DLD1 (cell line): ENCODE measurements around the gene FADD.

Source experiments
- in situ Hi-C: cut with HindIII; loops from 2 replicates; pipeline ENCODE4 v1.10.0; 2017; ENCODE audit warnings: low sequenced_read_pairs

Gene FADD

DNA sequence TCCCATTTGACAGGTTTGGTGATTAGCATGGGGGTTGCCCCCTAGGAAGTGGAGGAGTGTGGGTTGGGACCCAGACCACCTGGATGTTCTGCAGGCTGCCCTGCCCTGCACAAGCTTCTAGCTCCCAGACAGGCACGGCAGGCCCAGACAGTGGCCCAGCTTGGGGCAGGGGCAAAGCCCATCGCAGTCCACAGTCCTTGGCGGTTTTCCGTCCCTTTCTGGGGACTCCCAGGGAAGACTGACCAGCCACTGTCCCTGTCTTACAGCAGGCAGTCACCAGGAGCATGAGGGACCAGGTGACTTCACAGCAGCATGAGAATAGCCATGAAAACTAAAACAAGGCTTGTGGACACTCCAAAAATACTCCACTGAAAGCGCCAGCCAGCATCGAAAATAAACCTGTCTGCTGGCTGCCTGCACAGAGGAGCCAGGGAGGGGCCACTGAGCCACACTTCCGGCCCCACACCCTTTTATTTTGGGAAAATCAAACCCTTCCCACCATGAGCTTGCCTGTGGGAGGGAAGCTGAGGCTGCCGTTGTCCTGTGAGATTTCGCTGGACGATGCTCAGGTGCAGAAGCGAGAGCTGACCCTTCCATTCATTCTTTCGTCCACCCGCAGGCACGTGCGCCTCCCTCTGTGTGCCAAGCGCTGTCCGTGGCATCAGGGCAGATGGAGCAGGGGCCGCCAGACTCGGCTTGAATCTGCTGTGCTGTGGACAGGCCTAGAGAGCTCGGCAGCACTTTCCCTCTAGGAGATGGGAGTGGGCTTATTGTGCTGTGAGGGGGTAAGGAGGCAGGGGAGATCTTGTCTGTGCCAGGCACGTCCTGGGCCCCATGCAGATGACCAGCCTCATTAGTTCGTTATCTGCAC is 28.0 kb downstream of the FADD start:
- in situ Hi-C loops = no loop called here

DNA sequence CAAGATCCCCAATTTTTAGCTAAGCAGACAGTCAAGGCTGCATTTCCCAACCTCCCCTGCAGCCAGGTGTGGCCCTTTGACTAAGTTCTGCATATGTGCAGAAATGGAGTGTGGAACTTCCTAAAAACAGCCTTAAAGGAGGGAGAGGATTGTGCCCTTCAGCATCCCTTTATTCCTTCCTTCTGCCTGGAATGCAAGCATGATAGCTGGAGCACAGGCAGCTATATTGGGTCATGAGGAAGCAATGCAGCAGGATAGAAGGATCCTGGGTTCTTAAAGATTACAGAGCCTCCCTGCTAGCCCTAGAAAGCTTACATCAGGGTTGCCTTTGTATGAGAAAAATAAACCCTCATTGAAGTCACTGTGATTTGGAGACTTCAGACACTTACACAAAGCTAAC is 29.9 kb downstream of the FADD start:
- in situ Hi-C loops = no loop called here

DNA sequence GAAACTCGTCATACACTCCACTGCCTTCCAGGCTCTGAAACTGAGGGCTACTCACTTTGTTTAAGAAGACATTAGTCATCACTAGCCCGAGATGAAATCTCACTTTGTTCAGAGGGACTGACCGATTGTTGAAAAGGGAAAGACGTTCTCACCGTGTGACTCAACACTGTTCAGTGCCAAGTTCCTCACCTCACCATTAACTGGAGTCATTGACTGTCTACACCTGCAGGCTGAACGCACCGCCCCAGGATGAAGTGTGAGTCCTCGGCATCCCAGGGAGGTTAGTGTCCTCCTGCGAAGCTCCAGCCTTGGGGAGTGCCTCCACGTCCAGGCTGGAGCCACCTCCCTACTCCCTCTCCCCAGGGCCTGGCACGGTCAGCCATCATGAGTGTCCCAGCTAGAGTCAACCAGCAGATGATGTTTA is 30.4 kb downstream of the FADD start:
- in situ Hi-C loops = no loop called here

DNA sequence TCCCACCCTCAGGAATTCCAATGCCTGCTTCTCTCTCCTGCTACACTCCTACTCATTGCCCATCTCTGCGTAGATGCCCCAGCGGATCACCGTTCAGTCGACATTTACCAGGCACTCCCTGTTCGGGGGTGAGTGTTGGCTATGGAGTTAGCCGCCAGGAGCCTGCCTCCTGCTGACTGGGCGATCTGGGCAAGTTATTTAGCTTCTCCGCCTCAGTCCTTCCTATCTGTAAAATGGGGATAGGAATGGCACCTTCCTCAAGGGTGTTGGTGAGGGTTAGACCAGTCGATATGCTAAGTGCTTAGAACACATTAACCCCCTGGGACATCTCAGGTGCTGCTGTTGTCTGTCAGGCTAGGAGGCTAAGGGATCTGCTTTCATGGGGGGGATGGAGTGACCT is 30.9 kb downstream of the FADD start:
- in situ Hi-C loops = no loop called here

DNA sequence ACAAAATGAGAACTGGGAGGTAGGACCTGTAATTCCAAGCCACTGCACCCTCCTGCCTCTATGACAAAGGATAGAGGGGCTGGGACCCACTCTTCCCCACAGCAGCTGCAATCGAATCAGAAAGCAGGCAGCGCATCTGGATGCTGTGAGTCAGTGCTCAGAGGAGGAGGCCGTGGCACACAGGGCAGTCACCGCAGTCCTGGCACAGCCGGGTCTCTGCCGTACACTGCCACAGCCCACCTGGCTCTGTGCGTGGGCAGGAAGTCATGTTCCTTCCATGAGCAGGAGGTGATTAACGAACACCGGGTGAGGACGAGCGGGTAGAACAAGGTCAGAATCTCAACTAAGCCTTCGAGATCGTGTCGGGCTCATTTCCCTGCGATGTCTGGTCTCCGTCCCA is 37.2 kb downstream of the FADD start:
- in situ Hi-C loops = no loop called here

DNA sequence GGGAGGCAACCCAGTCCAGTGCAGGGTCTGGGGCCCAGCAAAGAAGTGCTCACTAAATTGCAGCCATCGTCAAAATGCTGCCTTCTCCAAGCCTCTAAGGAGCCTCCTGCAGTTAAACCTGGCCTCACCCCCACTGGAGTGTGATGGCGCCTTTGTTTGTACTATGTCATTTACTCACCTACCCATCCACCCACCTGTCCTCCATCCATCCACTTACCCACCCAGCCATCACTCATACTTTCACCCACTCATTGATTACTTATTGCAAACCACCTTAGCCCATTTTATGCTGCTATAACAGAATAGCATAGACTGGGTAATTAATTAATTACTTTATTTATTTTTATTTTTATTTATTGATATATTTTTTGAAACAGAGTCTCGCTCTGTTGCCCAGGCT is 38.6 kb downstream of the FADD start:
- in situ Hi-C loops = no loop called here

DNA sequence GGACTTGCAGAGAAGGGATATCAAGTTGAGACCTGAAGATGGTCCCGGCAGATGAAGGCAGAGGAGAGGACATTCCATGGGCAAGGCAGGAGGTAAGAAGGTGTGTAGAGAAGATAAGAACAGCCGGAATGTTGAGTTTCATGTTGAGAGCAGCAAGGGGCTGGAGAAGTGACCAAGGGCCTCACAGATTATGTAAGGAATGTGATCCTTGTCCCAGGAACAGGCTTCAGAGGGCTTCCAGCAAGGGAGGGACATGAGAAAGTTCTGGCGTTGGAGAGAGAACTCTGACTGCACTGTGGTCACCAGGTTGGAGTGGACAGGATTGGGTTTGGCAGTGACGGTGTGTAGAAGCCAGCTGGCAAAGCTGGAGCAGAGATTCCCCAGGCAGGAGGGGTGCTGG is 39.8 kb downstream of the FADD start:
- in situ Hi-C loops = no loop called here

DNA sequence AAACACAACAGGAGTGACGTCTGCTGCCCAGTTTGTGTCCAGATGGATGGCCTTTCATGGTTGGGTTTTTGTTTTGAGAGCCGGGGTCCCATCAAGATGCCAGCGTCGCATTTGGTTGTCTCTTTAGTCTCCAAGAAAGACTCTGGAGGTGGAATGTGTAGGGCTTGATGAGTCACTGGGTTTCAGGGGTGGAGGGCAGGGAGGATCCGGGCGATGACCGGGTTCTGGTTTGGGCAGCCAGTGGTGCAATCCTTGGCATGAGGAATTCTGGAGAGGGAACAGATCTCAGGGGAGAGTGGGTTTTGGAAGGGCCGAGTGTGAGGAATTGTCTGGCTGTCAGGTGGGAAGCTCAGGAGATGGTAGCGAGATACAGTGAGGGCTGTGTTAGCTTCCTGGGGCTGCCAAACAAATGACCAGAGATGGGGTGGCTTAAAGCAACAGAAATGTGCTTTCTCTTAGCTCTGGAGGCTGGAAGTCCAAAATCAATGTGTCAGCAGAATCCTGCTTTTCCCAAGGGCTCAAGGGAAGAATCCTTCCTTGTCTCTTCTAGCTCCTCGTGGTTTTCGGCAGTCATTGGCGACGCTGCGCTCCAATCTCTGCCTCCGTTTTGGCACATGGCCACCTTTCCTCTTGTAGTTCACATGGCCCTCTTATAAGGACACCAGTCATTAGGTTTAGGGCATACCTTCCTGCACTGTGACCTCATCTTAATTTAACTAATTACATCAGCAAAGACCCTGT is 41.0 kb downstream of the FADD start:
- in situ Hi-C loops = no loop called here

DNA sequence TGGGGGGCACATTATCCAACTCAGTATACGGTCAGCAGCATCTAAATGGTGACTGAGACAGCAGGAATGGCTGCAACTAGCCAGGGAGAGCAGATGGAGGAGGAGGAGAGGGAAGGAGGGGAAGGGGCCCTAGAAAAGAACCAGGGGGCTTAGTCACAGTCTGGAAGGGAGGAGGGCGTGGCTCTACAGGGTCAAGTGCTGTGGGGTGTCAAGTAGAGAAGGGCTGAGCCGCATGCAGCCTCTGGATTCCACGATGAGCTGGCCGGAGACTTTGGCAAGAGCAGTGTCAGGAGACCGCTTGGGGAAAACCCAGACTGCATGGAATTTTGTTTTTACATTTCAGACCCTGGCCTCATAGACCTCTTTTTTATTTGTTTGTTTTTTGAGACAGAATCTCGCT is 41.6 kb downstream of the FADD start:
- in situ Hi-C loops = no loop called here

DNA sequence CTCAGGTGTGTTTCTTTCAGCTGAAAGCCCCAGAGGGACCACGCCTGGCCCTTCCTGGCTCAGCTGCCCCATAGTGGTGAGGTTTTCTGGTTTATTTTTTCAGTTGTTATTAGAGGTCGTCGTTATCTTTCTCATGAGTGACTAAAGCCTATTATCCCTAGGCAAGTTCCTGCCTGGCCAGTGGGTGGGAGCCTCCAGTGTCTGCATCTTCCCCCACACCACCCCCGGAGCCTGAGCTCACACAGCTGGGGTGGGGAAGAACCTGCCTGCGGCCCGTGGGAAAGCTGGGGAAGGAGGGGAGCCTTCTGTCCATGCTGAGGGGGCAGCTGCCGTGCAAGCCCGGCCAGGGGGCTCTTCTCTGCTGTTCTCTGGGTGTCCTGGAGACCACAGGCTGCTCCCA is 43.1 kb downstream of the FADD start:
- in situ Hi-C loops = no loop called here

DNA sequence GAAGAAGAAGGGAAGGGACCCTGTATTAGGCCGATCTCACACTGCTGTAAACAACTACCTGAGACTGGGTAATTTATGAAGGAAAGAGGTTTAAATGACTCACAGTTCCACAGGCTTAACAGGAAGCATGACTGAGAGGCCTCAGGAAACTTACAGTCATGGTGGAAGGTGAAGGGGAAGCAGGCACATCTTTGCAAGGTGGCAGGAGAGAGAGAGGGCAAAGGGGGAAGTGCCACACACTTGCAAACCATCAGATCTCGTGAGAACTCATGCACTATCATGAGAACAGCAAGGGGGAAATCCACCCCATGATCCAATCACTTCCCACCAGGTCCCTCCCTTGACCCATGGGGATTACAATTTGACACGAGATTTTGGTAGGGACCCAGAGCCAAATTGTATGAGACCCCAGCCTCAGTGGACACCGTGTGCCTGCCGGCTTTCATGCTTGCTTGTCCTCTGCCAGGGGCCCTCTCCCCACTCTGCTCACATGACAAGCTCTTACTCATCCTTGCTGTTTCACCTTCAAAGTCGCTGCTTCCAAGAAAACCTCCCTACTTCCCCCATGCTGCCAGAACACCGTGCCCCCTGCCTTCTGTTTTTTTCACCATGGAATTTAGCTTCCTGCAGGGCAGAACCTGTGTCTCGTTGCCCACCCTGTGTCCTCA is 44.1 kb downstream of the FADD start:
- in situ Hi-C loops = no loop called here

DNA sequence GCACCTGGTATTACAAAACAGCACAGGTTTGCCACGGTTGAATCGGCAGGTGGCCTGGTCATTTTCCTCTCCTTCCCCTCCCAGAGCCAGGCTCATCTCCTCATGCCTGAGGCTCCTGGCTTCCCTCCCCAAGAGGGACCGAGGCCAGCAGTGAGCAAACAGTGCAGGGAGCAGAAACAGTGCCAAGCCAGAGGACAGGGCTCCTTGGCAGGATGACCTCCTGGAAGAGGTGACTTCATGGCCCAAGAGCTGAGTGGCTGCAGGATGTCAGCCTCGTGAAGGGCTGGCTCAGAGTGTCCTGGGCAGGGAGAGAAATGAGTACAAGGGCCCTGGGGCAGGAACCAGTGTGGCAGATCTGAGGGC is 44.6 kb downstream of the FADD start:
- in situ Hi-C loops = no loop called here

DNA sequence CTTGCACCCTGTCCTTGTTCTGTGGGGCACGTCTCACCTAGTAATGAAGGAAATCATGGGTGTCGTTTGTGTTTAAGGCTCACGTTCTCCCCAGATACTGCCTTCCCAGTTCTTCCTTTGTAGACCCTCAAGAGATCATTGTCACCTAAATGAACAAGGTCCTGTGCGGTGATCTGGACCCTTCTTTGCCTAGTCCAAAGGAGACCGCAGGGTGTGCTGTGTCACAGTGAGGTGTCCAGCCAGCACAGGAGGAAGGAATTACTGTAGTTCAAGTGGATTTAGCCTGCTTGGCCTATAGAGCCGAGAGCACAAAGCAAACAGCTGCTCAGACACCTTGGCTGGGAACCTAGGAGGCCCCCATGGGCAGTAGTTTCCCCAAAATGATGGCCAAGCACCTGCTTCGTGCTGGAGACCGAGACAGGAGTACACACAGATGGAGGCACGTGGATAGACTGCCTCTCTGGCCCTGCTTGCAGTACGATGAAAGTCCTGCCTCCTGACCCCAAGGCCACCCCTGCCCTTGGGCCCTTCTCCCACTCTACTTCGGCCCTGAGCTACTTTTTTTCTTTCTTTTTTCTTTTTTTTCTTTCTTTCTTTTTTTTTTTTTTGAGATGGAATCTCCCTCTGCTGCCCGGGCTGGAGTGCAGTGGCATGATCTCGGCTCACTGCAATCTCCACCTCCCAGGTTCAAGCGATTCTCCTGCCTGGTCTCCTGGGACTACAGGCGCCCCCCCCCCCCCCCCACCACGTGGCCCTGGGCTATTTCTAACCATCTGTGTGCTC is 48.0 kb downstream of the FADD start:
- in situ Hi-C loops = no loop called here

DNA sequence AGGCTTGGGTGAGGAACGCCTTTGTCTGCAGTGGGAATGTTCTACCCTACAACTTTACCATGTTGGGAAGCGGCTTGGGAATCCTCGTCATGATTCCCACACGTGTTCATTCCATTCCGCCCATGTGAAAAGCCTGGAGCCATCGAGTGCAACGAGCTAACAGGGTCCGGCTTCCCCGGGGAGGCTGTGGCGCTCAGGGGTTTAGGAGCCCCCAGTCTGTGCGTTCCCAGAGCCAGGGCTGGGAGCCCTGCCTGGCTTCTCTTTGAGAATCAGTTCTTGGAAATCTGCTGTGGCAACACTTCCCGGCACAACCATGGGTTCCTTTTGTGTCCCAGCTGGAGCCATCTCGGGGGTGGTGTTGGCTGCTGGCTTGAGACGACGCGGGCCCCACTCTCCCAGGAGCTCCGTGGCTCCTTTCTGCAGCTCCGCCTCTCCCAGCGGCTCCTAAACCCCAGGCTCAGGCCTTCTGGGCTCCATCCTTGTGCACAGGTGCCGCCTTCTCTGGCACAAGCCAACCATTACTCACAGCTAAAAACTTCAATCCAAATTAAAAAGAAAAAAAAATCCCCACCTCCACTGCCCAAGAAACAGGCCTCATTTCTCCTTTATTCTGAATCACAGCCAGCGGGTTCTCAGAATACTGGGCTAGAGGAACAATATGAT is 48.7 kb downstream of the FADD start:
- in situ Hi-C loops = no loop called here

DNA sequence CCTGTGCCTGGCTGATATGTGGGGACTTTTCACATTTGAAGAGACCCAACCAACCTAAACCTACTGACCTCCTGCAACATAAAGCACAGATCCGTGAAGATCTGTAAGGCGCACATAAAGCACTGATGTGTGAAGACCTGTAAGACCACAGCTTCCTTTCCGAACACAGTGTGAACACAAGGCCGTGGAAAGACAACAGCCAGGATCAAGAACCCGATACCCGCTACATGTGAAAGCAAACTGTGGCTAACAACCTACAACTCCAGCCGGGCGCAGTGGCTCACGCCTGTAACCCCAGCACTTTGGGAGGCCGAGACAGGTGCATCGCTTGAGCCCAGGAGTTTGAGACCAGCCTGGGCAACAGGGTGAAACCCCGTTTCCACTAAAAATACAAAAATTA is 49.7 kb downstream of the FADD start:
- in situ Hi-C loops = no loop called here

DNA sequence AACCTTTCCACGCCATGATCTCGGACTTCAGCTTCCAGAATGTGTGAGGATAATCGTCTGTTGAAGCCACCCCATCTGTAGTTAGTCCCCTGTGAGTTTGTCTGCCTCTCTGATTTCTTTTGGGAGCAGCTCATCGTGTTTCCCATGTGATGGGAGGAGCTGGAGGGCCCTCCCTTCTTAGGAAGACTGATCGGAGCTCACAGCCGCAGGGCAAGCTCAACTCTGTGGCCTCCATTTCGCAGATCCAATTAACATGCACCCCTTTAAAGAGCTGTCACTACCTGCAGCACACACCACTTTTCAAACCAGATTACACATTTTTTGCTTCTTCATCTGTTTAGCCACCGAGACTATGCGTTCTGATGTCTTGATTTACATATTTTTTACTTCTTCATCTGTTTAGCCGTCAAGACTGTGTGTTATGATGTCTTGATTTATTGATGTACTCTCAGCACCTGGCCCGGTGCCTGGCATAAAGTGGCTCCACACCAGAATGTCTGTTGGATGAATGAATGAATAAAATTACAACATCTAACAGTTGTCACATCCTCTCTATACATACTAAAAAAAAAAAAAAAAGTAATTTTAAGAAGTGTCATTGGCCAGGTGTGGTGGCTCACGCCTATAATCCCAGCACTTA is 52.5 kb downstream of the FADD start:
- in situ Hi-C loops = no loop called here
